Femur (tissue), 1 donor: ENCODE measurements around the gene GSPT1.

Experiments used
- DNase-seq: peaks from one replicate; pipeline ENCODE4 v3.0.0-alpha.2; 2017

GSPT1 gene

DNA sequence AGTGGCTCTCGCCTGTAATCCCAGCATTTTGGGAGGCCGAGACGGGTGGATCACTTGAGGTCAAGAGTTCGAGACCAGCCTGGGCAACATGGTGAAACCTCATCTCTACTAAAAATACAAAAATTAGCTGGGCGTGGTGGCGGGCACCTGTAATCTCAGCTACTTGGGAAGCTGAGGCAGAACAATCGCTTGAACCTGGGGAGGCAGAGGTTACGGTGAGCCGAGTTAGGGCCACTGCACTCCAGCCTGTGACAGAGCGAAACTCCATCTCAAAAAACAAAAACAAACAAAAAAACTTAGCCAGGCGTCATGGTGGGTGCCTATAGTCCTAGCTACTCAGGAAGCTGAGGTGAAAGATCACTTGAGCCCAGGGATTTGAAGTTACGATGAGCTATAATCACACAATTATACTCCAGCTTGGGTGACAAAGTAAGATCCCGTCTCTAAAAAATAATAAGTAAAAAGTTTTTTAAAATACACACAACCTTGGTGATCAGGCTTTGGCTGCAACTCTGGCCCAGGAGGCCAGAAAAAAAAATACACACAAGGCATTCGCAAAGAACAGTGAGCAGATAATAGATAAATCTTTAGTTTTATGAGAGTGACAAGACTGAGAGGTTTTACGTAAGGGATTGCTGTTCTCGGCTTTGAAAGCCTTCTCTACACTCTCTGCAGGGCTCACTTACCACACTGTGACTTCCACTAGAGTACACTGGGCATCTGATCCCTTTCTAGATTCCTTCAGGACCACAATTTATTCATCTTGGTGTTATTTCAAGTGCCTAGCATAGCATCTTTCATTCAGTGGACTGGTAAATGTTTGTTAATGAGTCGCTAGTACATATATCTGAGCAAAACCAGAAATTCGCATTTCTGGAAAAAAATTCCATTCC, 5.9 kb downstream of the GSPT1 start:
- no peak for DNase-seq

DNA sequence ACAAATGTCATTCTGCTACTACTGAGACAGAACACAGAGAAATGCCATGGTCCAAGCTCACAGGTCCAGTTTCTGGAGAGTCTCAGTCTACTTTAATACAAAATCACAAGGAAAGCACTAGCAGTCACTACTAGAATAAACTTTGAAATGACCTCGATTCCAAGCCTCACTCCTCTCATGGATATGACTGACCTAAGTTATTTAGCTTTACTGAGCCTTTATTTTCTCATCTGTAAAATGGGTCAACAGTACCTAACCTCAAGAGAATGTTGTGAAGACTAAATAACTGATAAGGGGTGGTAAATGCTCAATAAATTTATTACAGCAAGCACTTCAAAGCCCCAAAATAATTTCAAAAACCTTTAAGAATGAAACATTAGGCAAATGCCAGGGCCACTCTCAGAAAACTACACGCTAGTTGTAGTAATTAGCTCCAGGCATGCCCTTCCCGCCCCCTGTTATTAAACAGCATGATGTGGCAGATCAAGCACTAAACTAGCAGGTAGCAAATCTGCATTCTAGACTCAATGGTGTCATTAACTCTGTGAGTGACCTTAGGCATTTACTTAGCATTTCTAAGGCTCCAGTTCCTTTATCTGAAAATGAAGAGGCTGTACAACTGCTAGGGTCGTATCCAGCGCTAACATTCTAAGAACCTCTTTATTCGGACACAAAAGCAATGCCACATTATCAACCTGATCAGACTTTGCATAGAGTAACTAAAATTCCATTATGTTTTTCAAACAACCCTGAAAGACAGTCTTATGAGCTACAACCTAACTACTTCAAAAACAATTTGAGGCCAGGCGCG, 8.4 kb downstream of the GSPT1 start:
- DNase-seq = no peak

DNA sequence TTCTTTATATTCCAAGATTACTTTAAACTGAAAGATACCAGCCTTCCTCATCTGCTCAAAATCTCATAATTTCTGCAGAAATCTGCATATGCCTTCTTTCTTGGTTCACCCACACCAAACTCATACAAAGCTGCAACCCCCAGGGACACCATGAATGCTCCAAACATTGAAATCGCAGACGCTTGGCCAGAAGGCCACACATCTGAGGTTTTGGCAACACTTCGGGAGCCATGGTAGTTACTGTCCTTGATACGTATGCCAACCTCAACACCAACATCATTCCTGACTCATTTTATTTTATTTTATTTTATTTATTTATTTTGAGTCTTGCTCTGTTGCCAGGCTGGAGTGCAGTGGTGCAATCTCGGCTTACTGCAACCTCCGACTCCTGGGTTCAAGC, 11.8 kb downstream of the GSPT1 start:
- no peak for DNase-seq

DNA sequence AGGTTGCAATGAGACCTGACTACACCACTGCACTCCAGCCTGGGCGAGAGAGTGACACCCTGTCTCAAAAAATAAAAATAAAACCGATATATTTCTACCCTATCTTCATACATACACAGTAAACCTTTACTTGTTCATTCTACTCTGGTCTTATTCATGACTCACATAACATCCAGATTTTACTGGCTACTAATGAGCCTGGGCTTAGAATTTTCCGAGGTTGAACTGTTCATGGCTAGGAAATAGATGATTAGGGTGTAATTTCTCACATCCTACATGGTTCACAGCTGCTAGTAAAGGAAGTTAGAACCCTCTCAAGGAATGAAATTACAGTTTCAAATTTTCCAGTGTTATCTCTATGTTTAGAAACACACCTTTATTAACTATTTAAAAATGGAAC, 14.7 kb downstream of the GSPT1 start:
- DNase-seq = no peak

DNA sequence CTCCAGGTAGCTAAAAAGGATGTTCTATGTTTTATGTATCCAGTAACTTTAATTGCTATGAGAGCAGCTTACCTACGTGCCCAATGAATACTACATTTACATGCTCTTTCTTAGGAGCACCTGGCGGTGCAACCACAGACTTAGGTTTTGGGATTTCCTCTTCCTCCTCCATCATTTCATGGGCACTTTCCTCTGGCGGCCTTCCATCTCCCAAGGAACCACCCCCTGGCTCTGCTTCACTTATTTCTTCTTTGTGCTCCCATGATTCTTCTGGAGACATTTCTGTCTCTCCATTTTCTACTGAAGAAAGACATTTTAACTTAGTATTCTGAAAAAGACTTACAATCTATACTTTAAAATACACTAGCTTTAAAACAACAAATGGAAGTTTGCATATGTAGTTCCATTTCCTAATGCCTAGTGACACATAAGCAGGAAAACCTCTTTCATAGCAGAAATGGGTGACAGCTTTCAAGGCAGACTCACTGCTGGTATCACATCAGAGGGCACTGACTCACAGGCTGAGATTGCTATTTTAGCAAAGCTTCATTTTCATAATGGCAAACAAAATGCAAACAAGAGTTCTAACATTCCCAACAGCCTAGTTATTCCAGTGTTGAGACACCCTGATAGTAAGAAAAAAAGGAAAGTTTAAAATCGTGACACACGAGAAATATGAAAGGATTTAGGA, 19.1 kb downstream of the GSPT1 start:
- DNase-seq = no peak

DNA sequence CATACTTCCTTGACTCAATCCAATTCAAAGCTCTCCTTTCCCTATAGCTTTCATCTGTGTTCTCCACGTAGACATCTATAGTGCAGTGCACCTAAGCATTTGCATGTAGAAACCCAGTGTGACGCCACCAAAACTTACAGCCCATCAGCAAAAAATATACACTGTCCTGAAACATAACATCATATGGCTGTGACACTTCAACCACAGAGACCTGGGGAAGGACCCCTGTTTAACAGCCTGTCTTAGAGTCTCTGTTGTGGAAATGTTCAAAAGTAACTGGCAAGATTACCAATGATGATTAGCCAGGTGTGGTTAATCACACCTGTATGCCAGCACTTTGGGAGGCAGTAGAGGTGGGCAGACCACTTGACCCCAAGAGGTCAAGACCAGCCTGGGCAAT, 22.2 kb downstream of the GSPT1 start:
- no peak for DNase-seq

DNA sequence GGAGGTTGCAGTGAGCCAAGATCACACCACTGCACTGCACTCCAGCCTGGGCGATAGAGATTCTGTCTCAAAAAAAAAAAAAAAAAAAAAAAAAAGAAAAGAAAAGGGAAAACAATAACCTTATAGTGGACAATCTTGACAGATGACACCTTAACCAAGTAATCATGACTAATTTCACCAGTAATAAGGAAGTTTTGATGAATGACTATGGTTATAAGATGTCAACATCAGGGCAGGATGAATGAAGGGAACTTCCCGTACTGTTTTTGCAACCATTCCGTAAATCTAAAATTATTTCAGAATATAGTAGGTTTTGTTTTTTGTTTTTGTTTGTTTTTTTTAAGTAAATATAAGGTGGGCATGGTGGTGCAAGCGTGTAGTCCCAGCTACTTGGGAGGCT, 23.0 kb downstream of the GSPT1 start:
- DNase-seq = no peak

DNA sequence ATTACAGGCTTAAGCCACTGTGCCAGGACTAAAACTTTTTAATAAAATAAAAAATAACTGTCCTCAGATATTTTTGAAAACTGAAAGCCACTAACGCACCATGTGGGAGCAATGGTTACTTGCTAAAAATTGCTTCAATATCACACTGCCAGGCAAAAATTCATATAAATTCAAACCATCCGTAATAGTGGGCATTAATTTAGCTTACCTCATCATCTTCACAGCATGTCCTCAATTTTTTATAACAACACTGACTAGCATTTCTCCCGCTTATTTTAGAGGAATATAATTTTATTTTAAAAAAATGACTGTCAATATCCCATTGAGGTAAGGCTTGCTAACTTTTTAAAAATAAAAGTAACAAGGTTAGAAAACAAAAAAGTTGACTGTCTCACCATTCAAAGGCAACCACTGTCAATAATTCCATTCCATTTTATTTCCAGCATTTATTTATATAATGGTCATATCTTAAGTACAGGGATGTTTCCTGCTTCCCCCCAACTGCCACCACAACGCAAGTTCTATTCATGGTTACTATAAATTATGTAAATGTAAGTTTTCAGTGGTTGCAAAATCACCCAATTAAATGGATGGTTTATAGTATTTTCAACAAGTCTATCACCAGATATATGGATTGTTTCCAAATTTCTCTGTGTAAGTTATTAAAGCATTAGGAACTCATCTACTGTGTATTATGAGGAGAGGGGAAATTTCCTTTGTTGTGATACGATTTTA, 25.4 kb downstream of the GSPT1 start:
- DNase-seq = no peak

DNA sequence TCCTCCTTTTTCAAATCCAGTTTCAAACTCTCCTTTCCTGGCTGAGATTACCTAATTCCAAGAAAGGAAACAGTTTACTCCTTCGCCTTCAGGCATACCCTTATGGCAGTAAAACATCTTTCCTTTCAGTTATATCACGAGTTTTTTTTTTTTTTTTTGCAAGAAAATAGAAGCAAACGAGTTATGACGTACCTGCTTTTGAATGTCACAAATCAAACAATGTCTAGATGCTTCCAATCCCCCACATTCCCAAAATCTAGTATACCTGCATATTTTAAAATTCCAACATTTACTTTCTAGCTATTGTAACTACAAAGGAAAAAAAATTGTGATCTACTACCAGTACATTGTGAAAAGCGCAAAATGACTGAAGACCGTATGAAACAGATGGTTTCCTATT, 28.9 kb downstream of the GSPT1 start:
- no peak for DNase-seq

DNA sequence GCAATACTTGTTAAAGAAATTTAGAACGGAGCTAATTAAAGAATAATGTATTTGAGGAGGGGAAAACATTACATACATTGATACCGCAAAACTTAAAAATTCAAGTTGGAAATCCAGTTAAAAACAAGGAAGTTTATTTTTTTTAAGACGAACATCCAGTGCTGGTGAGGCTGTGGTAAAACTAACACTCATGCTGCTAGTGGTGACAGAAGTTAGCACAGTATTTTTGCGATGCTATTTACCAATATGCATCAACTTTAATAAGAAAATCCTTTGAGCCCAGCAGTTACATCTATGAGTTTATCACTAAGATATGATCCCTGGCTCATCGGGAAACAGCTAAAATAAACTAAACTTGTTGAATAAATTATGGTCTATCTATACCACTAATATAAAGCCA, 31.7 kb downstream of the GSPT1 start:
- no peak for DNase-seq

DNA sequence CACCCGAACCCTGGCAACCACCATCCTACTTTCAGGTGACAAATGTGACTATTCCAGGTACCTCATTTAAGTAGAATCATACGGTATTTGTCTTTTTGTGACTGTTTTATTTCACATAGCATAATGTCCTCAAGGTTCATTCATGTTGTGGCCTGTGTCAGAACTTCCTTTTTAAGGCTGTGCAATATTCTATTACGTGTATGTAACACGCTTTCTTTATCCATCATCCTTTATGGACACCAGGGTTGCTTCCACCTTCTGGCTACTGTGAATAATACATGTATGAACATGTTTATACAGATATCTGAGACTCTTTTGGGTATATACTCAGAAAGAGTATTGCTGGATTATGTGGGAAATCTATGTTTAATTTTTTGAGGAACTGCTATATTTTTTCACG, 35.7 kb downstream of the GSPT1 start:
- no peak for DNase-seq

DNA sequence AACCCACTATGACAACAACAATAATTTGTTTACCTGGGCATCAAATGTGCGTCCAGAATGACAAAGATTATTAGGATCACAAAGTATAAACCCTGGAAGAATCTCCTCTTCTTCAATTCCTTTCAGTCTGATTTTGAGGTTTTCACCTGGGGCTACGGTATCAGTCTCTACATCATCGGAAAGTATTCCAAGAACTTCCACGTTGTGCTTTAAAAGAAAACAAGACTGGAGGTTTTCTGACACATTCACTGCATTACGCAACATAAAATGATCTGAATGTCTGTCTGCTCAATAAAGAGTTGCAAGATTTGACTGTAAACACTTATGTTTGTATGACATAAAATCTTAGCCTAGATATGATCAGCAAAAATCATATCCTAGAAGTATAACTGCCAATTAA, 38.4 kb downstream of the GSPT1 start:
- no peak for DNase-seq

DNA sequence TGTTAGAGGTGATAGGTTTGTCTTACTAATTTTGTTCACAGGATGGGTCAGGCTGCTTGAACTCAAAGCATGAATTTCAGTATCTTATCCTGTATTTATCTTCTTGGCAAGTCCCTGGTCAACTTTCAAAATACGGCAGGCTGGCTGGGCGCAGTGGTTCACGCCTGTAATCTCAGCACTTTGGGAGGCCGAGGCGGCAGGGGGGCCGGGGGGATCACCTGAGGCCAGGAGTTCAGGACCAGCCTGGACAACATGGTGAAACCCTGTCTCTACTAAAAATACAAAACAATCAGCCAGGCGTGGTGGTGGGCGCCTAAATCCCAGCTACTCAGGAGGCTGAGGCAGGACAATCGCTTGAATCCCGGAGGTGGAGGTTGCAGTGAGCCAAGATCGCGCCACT, 39.5 kb downstream of the GSPT1 start:
- DNase-seq = no peak

DNA sequence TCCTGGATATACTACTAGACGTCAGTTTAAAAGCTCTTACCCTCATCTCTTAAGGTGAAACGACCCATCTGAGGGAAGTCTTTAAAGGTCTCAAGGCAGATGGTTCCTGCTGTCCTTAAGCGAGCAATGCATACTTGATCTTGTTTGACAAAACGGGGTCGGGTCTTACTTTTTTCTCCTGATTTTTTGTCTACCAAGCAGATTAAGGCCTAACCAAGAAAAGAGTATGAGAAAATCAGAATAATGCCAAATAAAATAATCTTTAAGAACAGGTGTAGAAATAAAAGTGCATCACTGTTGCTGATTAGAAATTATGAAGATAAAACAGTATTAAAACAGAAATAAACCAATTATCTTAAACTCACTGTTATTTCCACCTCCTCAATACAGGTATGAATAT, 40.0 kb downstream of the GSPT1 start:
- DNase-seq = no peak

DNA sequence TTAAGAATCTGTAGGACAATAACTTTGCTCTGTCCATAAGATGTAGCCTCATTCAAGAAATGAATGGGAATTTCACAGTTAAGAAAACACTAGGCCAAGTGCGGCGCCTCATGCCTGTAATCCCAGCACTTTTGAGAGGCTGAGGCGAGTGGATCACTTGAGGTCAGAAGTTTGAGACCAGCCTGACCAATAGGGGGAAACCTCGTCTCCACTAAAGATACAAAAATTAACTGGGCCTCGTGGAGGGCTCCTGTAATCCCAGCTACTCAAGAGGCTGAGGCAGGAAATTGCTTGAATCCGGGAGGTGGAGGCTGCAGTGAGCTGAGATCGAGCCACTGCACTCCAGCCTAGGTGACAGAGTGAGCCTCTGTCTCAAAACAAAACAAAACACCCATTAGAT, 44.6 kb downstream of the GSPT1 start:
- DNase-seq = no peak

DNA sequence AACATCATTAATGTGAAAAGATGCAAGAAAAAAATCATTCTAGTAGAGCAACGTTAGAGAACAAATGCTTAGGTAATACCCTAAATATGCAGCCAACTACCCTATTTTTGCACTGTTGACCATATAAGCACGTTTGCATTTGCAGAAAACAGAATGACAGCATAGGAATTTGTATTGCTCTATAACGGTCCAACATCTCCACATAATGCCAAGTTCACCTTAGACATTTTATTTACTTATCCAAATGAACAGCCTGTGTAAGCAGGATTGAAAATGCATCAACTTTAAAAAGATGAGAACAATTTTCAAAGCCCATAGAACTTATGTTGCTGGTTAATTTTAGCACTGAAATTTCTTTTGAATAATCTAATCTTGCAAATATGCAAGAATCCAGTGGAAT, 45.4 kb downstream of the GSPT1 start:
- no peak for DNase-seq

DNA sequence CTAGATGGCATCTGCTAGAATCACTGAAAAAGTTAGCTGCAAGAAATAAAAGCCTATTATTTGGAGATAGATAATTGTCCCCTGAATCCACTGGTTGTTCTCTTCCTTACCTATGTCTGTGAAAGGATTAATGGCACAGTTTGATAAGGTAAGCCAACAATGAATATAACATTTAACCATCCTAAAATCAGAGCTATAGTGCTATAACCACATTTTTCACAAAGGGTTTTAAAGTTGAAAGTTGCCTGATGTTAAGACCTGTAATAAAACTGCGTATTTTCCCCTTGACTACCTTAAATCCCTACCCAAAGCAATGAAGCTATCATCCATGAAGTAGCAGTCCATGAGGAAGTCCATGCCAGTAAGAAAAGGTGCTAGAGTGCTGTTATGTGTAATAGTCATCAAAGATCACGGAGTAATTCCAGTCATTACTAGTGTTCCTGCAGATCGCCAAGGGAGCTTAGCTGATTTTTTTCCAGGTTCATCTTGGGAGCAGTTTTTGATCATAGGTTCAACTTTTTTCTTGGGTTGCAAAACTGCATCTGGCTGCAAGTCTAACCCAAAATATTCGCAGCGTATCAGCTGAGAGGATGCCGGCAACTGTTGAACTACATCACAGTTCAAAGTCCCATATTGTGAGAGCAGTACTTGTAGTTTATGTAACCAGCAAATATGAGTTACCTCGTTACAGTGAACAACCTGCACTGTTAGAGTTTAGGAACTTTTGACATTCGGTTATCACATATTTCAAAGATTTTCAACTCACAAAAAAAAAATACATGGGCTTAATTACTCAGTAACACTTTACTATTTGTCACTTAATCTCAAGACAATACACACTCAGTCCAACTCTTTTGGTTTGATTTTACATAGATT, 46.2 kb downstream of the GSPT1 start:
- DNase-seq = no peak

DNA sequence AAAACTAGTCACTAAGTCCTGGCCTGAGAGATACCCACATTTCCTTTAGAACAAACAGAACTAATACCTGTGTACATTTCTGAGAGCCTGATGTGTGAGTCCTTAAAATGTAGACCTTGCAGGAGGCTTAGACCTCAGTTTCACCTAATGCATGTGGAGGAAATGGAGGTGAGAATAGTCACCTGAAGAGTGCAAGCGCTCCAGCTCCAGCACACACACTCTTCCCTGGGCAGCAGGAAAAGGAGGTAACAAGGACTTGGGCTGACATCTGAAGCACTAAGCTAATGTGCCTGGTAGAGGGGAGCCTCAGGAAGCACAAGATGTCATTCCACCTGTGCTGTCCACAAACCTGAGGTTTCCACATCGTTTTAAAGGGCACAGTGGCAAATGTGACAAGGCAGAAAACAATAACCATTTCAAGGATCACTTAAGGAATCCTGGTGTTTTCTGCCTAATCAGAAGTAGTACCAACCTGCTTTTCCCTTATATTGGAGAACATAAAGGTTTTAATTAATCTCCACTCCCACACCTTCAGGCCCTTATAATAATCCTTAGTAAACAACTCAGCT, 47.3 kb downstream of the GSPT1 start:
- DNase-seq = no peak

DNA sequence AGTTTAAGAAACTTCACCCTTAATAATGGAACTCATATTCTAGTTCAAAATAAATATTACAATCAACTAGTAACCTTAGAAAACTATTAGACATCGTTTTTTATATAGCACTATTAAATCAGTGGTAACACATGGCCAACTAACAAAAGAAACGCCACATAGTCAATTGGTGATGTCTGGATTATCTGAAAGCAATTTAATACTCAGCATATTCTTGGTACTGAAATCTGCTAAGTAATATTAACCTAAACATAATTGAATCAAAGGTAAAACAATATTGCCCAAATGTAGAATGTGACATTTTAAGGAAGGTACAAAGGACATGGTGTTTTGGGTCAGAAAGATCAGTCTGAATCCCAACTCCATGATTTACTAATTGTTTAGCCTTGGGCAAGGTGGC, 53.3 kb downstream of the GSPT1 start:
- no peak for DNase-seq

DNA sequence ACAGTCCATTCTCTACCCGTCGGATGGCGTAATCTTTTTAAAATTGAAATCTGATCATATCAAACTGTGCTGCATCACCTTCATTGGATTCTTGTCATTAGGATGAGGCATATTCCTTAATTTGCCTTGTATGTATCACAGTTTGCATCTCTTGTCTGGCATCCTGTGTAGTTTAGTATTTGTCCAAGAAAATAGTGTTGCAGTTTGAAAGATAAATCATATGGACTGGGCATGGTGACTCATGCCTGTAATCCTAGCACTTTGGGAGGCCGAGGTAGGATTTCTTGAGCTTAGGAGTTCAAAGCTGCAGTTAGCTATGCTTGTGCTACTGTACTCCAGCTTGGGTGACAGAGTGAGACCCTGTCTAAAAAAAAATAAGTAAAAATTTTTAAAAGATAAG, 58.6 kb downstream of the GSPT1 start:
- no peak for DNase-seq

DNA sequence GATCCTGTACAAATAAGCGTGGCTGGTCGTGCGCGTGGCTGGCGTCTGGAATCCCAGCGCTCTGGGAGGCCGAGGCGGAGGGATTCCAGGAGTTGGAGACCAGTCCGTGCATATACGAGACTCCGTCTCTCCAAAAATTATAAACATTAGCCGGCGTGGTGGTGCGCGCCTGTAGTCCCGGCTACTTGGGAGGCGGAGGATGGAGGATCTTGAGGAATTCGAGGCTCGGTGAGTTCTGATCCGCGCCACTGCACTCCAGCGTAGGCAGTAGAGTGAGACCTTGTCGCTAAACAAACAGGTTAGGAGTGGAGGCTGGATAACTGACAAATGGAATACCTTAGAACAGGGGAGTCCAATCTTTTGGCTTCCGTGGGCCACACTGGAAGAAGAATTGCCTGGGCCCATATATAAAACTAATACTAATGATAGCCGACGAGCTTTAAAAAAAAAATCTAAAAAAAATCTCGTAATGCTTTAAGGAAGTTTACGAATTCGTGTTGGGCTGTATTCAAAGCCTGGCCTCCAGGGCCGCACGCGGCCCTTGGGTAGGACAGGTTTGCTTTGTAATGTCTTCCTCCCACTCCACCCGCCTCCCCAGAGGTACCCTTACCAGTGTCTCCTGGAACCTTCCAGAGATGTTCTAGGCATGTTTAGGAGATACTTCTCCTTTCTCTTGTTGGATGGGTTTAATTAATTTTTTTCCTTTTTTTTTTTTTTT, 63.5 kb downstream of the GSPT1 start:
- DNase-seq = no peak
